Colon (tissue), 2 donors: Measurements from ENCODE around the gene BTNL3.
"Not testable (repeated sequence)": the region's sequence is repeated elsewhere in the genome, so short reads cannot be mapped to it uniquely, and the experiment has no call there.

Experiments used
- FAIRE-seq: peaks from 2 replicates; lab custom pipeline; 2012; peaks lifted over from hg19 to GRCh38; lab: Jason Lieb, UNC
- donor health status: control.
- donor health status: control.

BTNL3 gene, protein sequence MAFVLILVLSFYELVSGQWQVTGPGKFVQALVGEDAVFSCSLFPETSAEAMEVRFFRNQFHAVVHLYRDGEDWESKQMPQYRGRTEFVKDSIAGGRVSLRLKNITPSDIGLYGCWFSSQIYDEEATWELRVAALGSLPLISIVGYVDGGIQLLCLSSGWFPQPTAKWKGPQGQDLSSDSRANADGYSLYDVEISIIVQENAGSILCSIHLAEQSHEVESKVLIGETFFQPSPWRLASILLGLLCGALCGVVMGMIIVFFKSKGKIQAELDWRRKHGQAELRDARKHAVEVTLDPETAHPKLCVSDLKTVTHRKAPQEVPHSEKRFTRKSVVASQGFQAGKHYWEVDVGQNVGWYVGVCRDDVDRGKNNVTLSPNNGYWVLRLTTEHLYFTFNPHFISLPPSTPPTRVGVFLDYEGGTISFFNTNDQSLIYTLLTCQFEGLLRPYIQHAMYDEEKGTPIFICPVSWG

DNA sequence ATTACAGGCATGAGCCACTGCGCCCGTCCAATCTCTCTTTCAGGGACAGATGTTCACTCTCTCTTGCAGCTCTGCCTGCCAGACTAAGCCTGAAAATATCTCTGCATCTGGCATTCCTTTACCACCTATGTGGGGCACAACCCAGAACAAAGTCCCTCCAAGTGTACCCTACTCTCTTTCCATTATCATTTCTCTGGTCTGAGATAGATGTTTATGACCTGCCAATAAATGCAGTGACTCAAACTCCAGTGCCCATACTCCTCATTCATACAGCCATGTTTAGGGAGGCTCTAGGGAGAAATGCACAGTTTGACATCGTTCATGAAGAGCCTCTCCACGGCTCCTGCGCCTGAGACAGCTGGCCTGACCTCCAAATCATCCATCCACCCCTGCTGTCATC, at the start of gene BTNL3:
Gene BTNL3 (plus strand): TSS at position 255 of the 400 bp plus-strand sequence. CDS start 183 bp downstream, outside the sequence.
- no peak for FAIRE-seq

DNA sequence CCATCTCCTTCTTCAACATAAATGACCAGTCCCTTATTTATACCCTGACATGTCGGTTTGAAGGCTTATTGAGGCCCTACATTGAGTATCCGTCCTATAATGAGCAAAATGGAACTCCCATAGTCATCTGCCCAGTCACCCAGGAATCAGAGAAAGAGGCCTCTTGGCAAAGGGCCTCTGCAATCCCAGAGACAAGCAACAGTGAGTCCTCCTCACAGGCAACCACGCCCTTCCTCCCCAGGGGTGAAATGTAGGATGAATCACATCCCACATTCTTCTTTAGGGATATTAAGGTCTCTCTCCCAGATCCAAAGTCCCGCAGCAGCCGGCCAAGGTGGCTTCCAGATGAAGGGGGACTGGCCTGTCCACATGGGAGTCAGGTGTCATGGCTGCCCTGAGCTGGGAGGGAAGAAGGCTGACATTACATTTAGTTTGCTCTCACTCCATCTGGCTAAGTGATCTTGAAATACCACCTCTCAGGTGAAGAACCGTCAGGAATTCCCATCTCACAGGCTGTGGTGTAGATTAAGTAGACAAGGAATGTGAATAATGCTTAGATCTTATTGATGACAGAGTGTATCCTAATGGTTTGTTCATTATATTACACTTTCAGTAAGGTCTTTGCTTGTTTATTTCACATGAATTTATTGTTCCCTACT, 38.2 kb upstream of the BTNL3 start:
- FAIRE-seq, result no peak

DNA sequence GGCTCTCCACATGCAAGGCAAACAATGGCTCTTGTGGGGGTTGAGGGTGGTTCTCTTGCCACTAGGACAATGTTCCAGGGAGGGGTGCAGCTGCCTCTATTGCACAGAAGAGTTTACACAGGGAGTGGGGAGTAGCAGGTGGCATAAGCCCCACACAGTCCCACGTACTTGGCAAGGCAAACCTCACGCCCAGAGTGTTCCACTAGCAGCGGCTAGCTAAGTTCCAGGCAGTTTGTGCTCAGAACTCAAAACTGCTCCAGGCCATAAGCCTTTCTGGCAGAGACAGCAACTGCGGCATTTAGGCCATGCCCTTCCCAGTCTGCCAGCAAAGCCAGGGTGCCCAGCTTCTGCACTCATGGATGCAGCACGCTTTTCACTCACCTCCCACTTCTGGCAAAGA, 29.0 kb upstream of the BTNL3 start:
- no peak for FAIRE-seq

DNA sequence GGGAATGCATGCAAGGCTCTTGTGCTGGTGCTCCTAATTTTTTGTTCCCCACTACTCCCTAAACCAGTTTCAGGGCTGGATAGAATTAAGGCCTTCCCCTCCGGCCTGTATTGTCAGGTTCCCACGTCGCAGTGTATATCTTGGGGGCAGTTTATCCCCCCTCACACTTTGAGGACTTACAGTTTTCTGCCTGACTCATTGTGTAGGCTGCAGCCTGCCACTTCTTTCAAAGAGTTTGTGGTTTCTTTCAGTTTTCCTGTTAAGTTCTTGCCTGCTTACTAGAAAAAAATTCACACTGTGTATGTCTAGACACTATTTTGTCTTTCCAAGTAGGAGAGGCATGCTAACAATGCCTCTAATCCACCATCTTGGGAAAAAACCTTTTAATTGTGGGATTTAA, 28.4 kb upstream of the BTNL3 start:
- FAIRE-seq, result no peak

DNA sequence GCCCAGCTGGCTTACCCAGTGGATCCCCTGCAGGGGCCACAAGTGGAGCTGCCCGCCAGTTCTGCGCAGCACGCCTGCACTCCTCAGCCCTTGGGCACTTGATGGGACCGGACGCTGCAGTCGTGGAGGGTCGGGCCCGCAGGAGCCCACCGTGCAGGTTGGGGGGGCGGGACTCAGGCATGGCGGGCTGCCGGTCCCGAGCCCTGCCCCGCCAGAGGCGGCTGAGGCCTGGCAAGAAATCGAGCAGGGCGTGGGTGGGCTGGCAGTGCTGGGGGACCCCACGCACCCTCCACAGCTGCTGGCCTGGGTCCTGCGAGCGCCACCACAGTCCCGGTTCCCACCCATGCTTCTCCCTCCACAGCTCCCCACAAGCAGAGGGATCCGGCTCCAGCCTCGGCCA, 19.2 kb upstream of the BTNL3 start:
- FAIRE-seq, result no peak

DNA sequence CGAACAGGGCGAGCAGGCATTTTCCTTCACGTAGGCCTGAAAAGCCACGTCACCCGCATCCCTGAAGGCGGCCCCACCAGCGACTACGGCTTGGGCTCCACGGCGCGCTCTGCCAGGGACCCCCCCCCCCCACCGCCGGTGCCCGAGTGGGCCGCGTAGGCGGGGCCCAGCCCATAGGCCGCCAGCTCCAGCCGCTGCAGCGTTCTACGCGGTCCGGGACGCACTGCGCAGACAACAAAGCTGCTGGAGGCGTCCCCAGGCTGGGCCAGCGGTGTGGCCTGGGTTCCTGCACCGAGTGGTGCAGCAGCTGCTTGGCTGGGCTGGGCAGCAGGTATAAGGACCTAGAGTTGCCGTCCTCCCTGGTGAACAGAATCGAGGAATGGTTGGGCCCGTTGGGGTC, 18.3 kb upstream of the BTNL3 start:
- FAIRE-seq, result no peak

DNA sequence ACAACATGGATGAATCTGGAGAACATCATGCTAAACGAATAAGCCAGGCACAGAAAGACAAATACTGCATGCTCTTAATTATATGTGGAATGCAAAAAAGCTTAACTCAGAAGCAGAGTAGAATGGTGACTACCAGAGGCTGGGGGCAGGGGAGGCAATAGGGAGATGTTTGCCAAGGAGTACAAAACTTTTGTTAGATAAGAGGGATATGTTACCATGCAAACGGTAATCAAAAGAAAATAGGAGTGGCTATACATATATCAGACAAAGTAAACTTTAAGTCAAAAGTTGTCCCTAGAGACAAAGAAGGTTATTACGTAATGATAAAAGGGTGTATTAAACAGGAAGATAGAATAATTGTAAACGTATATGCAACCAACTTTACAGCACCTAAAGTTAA, 17.8 kb upstream of the BTNL3 start:
- FAIRE-seq, result no peak

DNA sequence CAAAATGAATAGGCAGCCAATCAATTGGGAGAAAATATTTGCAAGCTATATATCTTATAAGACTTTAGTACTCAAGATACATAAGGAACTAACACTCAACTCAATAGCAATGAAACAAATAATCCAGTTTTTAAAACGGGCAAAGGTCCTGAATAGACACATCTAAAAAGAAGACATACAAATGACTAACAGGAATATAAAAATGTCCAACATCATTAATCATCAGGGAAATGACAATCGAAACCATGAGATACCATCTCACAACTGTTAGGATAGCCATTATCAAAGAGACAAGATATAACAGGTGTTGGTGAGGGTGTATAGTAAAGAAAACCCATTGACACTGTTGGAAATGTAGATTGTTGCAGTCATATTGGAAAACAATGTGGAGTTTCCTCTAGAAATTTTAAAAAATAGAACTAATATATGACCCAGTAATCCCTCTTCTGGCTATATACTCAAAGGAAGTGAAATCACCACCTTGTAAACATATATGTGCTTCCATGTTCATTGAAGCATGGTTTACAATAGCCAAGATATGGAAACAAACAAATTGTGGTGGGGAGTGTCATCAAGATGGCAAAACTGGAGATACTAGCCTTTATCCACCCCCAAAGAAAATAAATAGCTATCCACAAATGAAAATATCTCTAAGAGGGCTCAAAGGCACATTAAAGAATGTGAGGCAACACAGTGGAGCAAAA, 13.9 kb upstream of the BTNL3 start:
- no peak for FAIRE-seq

DNA sequence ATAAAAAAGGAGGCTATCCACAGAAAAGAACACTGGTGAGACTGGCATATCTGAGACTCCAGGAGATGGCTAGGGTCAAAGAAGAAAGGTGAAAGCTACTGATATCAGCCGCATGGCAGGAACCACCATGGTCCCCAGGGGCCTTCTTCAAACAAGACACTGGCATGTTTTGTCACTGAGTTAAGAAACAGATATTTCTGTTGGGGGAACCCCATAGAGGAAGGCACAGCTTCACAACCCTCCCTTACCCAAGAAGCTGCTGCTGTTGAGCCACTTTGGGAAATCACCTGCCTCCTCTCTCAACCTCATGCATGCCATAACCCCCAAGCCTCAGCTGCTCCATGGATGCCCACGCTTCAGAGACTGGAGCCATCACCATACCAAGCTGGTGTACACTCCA, 13.3 kb upstream of the BTNL3 start:
- FAIRE-seq, result no peak

DNA sequence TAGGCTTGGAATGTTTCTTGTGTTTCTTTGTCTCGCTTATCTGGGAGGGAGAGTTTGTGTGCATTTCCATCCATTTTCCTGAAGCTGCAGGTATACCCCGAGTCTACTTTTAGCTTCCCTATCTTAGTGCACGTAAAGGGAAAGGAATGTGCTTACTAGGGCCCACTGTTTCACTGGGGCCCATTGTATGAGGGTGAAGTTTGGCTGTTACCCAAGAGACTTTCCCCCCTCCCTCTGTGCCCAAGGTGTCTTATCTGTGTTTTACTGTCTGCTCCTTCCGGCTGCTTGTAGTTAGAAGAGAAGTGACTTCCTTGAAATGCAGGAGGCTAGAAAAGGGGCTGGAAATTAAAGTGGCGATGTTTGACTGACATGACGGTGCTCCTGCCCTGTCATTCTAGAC, 12.1 kb upstream of the BTNL3 start:
- FAIRE-seq, result no peak

DNA sequence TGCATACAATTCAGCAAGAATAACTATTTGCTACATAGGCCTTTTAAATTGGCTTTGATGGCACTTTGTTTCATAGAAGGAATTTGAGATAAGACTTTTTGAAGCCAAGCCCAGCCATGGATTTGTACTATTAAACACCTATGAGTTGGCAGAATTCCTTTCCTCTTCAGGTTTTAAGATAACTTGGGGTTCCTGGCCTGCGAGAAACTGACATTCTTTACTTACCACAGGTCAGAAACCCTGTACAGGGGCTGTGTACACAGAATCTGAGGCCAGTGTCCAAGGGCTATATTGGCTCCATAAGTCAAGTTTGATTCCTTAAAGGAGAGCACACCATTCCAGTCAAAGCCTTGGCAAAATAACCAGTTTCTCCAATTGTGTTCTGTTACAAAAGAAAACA, 10.8 kb upstream of the BTNL3 start:
- FAIRE-seq, result no peak

DNA sequence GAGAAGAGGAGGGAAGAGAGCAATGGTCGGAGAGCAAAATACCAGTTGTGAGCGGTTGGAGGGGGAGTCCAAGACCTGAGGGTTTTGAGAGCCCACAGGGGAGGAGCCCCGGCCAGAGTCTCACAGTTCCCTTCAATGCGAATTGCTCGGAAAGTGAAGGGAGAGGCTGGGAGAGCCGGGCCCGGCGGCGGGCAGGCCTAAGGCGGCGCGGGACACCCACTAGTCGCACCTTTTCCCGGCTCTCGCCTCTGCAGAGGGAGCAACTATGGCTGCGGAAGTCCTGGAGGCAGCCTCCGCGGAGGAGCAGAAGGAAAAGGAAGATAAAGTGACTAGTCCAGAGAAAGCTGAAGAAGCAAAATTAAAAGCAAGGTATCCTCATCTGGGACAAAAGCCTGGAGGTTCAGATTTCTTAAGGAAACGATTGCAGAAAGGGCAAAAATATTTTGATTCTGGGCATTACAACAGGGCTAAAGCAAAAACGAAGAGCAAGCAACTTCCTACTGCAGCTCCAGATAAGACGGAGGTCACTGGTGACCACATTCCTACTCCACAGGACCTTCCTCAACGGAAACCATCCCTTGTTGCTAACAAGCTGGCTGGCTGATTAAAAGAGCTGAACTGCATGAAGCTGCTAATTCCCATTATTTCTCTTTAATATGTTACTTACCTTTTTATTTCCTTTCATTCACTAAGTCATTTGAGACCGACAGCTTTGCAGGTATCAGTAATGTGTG, 6.5 kb upstream of the BTNL3 start:
- FAIRE-seq, result no peak

DNA sequence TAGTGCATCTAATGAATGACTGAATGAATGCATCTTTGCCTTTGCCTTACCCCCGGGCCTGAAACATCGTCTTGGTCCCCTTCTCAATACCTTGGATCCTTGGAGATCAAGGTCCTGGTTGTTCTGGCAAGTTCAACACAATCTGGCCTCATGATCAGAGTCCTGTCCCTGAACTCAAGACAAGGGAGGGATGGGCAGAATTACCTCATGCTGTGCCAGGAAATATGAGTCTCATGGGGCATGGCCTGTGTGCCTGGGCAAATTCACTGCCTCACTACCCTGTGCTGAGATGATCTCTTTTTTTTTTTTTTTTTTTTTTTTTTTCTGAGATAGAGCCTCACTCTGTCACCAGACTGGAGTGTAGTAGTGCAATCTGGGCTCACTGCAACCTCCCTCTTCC, 630 bp upstream of the BTNL3 start:
- FAIRE-seq, result no peak

DNA sequence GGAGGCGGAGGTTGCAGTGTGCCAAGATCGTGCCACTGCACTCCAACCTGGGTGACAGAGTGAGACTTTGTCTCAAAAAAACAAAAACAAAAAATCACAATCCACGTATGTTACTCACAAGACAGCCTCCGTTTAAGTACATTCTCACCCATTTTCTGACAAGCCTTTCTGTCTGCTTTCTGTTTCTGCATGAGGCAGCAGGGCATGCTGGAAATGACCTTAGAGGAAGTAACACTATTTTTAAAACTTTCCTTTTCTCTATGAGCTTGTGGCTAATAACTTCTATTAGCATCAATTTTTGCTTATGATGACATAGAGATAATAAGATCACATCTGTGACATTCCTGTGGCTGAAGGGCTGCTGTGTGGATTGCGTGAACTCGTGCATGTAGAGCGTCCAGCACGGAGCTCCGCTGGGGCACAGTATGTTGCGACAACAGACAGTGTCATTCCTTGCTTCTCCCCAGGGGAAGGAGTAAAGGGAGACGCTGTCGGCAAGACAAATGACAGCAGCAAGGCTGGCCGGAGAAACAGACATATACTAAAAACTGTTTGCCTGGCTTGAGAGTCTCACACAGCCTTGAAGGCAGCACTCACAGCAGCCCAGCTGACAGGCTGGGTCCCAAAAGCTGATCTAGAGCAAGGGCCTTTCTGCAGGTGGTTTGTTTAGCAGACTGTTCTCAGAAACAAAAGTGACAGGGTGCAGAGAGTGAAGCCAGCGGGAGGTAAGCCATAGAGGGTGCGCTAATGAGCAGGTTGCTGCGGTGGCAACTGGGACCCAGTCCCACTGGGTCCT, 1.6 kb downstream of the BTNL3 start:
- no peak for FAIRE-seq

DNA sequence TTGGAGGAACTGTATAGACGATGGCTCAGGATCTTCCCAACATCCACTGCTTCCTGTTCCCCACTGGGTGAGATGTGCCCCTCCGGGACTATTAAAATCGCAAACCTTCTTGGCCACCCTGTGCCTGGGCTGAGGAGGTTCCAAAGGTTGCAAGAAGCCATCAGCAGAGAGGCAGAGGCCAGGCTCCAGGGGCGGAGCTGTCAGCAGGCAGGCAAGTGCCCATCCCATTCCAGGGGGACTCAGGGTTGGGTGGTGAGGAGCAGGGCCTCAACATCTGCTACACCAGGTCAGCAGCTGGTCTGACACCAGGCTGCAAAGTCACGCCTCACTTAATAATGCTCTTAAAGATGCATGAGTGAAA, 2.2 kb downstream of the BTNL3 start:
- FAIRE-seq, result no peak

DNA sequence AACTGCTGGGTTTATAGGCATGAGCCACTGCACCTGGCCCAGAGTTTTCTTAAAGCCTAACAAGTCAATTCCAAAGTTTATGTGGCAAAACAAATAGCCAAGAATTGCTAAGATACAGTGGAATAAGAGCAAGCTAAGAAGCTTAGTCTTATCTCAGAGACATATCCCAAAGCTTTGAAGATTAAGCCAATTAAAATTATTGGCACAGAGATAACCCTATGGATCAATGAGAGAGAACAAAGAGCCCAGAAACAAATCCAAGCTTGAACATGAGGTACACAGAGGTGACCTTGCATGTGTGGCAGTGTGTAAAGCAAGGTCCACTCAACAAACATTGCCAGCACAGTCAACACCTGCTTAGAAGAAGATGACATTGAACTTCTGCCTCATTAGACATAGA, 13.3 kb downstream of the BTNL3 start:
- FAIRE-seq, result no peak

DNA sequence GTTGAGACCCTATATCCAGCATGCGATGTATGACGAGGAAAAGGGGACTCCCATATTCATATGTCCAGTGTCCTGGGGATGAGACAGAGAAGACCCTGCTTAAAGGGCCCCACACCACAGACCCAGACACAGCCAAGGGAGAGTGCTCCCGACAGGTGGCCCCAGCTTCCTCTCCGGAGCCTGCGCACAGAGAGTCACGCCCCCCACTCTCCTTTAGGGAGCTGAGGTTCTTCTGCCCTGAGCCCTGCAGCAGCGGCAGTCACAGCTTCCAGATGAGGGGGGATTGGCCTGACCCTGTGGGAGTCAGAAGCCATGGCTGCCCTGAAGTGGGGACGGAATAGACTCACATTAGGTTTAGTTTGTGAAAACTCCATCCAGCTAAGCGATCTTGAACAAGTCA, 17.1 kb downstream of the BTNL3 start:
- no peak for FAIRE-seq

DNA sequence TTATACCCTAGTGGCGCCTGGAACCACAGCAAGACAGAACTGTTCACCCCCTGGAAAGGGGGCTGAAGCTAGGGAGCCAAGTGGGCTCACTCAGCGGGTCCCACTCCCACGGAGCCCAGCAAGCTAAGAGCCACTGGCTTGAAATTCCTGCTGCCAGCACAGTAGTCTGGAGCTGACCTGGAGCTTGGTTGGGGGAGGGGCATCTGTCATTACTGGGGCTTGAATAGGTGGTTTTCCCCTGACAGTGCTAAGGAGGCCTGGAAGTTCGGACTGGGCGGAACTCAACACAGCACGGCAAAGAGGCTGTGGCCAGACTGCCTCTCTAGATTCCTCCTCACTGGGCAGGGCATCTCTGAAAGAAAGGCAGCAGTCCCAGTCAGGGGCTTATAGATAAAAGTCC, 19.5 kb downstream of the BTNL3 start:
- FAIRE-seq, result no peak

DNA sequence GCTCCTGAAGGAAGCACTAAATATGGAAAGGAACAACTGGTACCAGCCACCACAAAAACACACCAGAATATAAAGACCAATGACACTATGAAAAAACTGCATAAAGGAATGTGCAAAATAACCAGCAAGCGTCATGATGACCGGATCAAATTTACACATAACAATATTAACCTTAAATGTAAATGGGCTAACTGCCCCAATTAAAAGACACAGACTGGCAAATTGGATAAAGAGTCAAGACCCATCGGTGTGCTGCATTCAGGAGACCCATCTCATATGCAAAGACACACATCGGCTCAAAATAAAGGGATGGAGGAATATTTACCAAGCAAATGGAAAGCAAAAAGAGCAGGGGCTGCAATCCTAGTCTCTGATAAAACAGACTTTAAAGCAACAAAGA, 21.4 kb downstream of the BTNL3 start:
- FAIRE-seq, result not testable (repeated sequence)

DNA sequence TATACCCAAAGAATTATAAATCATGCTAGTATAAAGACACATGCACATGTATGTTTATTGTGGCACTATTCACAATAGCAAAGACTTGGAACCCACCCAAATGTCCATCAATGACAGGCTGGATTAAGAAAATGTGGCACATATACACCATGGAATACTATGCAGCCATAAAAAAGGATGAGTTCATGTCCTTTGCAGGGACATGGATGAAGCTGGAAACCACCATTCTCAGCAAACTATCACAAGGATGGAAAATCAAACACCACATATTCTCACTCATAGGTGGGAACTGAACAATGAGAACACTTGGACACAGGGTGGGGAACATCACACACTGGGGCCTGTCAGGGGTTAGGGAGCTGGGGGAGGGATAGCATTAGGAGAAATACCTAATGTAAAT, 26.0 kb downstream of the BTNL3 start:
- FAIRE-seq, result not testable (repeated sequence)

DNA sequence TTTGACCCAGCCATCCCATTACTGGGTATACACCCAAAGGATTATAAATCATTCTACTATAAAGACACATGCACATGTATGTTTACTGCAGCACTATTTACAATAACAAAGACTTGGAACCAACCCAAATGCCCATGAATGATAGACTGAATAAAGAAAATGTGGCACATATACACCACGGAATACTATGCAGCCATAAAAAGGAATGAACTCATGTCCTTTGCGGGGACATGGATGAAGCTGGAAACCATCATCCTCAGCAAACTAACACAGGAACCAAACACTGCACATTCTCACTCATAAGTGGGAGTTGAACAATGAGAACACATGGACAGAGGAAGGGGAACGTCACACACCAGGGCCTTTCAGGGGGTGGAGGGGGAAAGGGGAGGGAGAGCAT, 28.8 kb downstream of the BTNL3 start:
- not testable (repeated sequence) for FAIRE-seq

DNA sequence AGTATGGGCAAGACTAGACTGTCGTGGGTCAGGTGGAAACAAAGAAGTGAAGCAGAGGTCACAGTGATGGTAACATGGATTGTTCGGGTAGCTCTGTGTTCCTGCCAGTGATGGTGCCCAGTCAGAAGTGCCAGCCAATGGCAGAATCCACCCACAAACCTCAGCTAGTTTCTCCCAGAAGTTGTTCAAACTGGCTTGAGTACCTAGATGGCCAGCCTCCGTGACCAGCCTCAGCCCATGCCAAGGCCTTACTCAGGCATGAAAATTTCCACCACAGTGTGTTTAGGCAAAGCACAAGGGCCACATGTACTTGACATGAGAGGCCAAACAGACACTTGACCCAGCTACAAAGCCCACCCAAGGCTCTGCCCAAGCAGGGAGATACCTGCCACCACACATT, 32.0 kb downstream of the BTNL3 start:
- no peak for FAIRE-seq
